Measurements from ENCODE around the gene SNORC.
"Not testable (repeated sequence)": the region's sequence is repeated elsewhere in the genome, so short reads cannot be mapped to it uniquely, and the experiment has no call there.

Gene SNORC

DNA sequence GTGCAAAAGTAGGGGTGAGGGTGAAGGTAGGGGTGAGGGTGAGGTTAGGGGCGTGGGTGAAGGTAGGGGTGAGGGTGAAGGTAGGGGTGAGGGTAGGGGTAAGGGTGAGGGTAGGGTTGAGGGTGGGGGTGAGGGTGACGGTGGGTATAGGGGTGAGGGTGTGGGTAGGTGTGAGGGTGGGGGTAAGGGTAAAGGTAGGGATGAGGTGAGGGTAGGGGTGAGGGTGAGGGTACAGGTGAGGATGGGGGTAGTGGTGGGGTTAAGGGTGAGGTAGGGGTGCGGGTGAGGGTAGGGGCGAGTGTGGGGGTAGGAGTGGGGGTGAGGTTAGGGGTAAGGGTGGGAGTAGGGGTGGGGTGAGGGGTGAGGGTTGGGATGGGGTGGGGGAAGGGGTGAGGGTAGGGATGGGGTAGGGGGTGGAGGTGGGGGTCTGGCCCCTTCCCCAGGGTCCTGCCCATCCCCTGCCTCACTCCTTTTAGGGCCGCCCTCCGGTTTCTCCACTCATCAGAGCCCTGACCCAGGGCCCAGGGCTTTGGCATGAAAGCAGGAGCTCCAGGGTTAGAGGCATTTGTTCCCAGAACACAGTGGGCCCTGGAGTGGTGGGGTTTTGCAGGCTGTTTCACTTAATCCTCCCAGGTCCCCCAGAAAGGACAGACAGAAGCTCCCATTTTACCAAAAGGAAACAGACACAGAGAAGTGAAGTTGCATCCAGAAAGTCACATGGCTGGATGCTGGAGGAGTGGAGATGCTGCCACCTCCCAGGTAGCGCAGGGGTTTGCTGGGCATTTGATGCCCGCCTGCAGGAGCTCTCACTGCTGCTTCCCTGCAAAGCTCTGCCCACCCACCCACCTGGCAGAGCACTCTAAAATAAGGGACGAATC is 26.9 kb downstream of the SNORC start:
- no peak for DNase-seq (ENCODE audit: low read depth)

DNA sequence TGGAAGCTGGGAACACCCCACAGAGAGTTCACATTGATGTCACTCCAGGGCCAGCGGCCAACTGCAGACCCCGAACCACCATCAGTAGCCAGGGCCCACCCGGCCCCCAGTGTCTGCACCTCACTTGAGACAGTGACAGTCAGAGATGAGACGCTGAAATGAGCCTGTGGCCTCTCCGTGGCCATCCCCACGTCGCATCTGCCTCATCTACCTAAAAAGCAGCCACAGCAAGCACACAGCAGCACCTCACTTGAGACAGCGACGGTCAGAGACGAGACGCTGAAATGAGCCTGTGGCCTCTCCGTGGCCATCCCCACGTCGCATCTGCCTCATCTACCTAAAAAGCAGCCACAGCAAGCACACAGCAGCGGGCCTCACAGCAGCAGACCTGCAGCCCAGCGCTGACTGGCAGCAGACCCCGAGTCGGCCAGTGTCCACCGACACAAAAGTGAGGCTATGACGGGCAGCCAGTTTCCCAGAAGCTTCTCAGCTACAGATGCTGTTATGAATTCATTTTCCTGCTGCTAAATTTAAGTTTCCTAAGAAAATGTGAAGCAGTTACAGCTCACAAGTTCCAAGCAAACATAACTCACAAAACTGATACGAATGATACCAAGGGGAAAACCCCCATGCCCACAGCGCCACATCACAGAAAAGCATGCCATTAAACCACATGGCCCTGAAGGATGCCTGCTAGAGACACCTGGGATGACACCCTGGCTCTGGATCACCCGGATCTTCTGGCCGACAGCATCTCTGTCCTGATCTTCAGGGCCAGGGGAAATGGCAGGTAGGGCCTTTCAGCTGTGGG is 27.7 kb downstream of the SNORC start:
- no peak for DNase-seq (ENCODE audit: low read depth)

GRCh38 chr2:232898592-232899543 is 28.8 kb downstream of the SNORC start:
- DNase-seq (ENCODE audit: low read depth), result no peak

GRCh38 chr2:232900811-232901735 is 31.0 kb downstream of the SNORC start:
- DNase-seq (ENCODE audit: low read depth), result no peak

DNA sequence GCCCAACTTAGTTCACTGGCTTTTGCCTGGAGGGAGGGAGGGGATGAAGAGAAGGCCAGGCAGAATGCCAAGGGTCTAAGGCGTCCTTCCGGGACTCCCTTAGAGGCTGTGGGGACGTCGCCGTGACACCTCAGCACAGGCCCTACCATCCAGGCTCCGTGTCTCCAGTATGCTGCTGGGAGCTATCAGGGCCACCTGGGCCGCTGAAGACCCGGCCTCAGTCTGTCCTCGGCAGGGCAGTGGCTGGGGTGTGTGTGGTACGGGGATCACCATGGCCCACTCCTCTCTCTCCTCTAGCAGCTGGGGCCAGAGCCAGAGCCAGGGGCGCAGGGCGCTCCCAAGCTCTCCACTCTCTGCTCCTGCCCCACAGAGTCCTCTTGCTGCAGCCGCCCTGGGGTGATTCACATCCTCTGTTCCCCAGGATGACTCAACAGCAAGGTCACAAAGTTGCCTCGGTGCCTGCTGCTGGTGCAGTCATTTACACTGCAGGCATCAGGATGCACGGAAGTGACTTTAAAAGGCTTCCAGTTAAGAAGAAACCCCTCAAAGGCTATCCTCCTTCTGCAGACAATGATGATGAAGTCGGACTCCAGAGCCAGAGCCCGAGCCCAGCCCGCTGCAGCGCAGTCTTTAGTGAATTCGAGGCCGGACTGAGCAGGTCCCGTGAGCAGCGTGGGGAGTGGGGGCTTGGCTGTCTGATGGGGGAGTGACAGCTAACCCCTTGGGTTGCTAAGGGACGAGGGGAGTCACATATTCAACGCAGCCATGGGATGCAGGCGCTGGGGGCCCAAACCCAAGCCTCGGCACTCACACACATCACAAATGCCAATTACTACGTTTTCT is 31.9 kb downstream of the SNORC start:
- DNase-seq (ENCODE audit: low read depth), result no peak

GRCh38 chr2:232903989-232904388 is 33.9 kb downstream of the SNORC start:
- DNase-seq (ENCODE audit: low read depth), result no peak

DNA sequence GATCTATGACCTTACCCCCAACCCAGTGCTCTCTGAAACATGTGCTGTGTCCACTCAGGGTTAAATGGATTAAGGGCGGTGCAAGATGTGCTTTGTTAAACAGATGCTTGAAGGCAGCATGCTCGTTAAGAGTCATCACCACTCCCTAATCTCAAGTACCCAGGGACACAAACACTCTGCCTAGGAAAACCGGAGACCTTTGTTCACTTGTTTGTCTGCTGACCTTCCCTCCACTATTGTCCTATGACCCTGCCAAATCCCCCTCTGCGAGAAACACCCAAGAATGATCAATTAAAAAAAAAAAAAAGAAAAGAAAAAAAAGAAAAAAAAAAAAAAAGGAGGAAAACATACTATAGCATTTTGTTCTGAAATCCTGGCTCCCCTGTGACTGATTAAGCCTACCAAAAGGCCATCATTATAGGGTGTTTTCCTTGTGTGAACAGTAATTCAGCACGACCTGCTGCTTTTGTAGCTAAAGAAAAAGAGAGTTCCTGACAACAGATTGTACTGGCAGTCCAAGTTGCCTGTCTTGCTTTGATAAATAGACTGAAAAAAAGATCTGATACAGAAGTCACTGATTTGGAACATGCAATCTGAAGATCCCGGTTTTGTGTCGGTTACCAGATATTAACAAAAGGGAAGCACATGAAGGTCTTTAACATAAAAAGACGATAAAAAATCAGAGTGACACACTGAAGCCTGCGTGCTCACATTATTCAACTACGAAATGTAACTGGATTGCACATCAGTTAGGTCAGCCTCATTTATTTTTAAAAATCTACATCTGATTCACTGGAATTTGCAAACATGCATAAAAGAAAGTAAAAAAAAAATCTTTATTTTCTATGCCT is 37.0 kb downstream of the SNORC start:
- not testable (repeated sequence) for DNase-seq (ENCODE audit: low read depth)

GRCh38 chr2:232907718-232908085 is 37.6 kb downstream of the SNORC start:
- not testable (repeated sequence) for DNase-seq (ENCODE audit: low read depth)

DNA sequence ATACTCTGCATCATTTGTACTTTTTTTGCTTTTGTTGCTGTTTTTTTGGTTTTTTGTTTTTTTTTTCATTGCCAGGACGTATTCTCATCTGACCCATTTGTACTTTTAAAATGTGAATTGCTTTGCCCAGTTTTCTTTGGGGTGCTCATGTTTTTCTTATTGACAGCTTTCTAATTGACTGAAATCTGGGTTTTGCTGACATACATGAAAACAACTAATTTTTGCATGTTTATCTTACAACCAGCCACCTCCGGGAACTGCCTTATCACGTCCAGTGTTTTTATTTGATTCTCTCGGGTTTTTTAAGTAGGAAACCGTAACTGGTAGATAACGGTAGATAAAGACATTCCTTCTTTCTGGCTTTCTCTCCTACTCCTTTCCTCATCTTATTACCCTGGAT is 38.6 kb downstream of the SNORC start:
- no peak for DNase-seq (ENCODE audit: low read depth)

- no peak for DNase-seq (ENCODE audit: low read depth)
Observed at GRCh38 chr2:232910376-232910775, 40.3 kb downstream of the SNORC start.

DNA sequence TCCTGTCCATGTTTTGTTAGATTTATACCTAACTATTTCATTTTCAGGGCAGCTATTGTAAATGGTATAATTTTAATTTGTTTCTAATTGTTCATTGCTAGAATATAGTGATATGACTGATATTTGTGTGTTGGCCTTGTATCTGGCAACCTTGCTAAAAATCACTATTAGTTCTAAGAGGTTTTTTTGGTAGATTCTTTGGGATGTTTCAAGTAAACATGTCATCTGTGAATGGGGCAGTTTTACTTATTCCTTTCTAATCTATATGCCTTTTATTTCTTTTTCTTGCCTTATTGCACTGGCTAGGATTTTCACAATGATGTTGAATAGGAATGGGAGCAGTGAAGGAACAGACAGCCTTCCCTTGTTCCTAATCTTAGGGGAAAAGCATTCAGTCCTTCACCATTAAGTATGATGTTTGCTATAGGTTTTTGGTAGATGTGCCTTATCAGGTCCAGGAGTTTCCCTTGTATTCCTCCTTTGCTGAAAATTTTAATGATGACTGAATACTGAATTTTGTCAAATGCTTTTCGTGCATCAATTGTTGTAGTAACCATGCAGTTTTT is 41.7 kb downstream of the SNORC start:
- no peak for DNase-seq (ENCODE audit: low read depth)

GRCh38 chr2:232913903-232914302 is 43.8 kb downstream of the SNORC start:
- no peak for DNase-seq (ENCODE audit: low read depth)

- DNase-seq (ENCODE audit: low read depth), result no peak
Observed at GRCh38 chr2:232919141-232919540, 49.1 kb downstream of the SNORC start.

DNA sequence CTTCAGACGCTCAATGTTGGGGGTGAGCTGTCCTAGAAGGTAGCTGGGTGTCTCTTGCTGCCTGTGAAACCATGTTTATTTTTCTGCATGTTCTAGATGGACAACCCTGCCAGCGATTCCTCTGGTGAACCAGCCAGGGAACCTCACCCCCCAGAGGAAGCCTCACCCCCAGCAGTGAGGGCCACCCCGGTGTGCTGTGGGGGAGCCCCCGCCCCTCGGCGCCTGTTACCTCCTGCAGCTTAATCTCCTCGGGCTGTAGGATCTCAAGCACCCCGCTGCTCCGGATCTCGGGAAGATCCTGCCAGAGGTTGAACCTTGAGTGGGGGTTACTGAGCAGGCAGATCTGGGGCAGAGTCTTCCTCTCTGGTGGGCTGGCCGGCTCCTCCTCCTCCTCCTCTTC is 50.0 kb downstream of the SNORC start:
- DNase-seq (ENCODE audit: low read depth), result no peak

- no peak for DNase-seq (ENCODE audit: low read depth)
Observed at GRCh38 chr2:232920760-232921159, 50.7 kb downstream of the SNORC start.

DNA sequence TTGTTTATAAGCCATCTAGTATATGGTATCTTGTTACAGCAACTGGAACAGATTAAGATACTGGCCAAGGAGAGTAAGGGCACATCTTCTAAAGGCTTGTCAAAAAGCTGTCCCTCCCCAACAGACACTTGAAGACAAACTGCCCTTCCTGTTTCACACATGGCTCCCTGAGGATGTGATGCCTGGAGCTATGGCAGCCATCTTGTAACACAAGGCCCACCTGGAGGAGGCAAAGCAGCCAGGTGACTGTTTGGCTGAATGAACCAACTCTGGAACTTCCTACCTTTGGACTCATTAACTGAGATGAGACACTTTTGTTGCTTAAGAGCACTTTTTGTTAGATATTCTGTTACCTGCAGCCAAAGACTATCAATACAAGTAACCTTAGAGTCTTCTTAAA is 54.4 kb downstream of the SNORC start:
- no peak for DNase-seq (ENCODE audit: low read depth)

DNA sequence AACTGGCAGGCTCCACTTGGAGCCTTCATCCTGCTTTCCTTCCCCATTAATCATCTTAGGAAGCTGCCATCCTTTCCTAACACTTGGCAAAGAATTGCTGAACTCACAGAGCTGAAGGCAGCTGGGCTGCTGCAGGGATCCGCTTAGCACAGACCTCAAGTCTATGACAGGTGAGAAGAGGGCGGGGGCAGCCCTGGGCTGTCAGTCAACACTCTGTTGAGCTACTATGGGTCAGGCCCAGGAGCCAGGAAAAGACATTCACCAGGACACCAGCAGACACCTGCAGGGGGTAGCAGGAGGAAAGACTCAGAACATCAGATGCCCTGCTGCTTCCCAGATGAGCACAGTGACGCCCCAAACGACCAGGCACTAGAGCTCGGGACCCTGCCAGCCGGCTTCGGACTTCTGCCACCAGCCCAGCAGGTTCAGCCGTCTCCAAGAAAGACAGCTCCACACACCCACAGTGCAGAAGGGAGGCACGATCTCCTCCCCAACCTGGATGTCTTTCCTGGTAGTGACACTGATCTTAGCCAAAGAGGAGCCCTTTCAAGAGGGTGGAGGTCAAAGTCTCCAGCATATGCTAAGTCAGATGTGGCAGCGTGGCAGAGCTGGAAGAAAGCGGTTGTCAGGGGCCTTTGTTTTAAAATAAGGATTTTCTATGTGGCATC is 55.2 kb downstream of the SNORC start:
- no peak for DNase-seq (ENCODE audit: low read depth)

GRCh38 chr2:232925821-232926156 is 55.7 kb downstream of the SNORC start:
- DNase-seq (ENCODE audit: low read depth), result no peak
